MCF 10A (cell line): Measurements from ENCODE around the gene MOCOS. TPM values are rescaled to one million over a fixed set of nuclear protein-coding genes. Genes with fewer than 3 reads are reported as not detected.

Experiments used
- BruUV-seq: library from RNA; stranded (reverse); fragments of 400-500 nt; replicated peaks from 2 replicates; lab custom pipeline; 2021; lab: Mats Ljungman, UMichigan
- CTCF ChIA-PET: fragments of 300-600 bp; sonication (Branson Sonifier 250); formaldehyde crosslinking; extraction: SDS; loops from one replicate; lab custom pipeline; 2021; ENCODE audit warnings: antibody characterized with exemption, inconsistent platforms; lab: Yijun Ruan, JAX
- POLR2A ChIA-PET: fragments of 300-600, 350-650 bp; sonication (Branson Sonifier 250); formaldehyde crosslinking; extraction: SDS; loops from one replicate; lab custom pipeline; 2020; ENCODE audit warnings: antibody characterized with exemption, inconsistent platforms; lab: Yijun Ruan, JAX
- DNase-seq: peaks from one replicate; pipeline ENCODE4 v3.0.0-alpha.2; 2018; ENCODE audit not compliant: unreplicated experiment
- H3K27ac Mint-ChIP-seq: one replicate; pipeline ENCODE4 v1.8.0; 2022; ENCODE audit warnings: mild to moderate bottlenecking, low read depth, mixed read lengths; ENCODE audit not compliant: unreplicated experiment
- H3K27me3 Mint-ChIP-seq: one replicate; pipeline ENCODE4 v1.8.0; 2022; ENCODE audit warnings: mixed read lengths; ENCODE audit not compliant: insufficient read depth, unreplicated experiment
- H3K36me3 Mint-ChIP-seq: one replicate; pipeline ENCODE4 v1.8.0; 2022; ENCODE audit warnings: mild to moderate bottlenecking, moderate library complexity, mixed read lengths; ENCODE audit not compliant: insufficient read depth, unreplicated experiment
- H3K4me1 Mint-ChIP-seq: one replicate; pipeline ENCODE4 v1.8.0; 2022; ENCODE audit warnings: mixed read lengths; ENCODE audit not compliant: insufficient read depth, unreplicated experiment
- H3K4me3 Mint-ChIP-seq: one replicate; pipeline ENCODE4 v1.8.0; 2022; ENCODE audit warnings: mild to moderate bottlenecking, moderate library complexity, mixed read lengths; ENCODE audit not compliant: unreplicated experiment
- H3K9me3 Mint-ChIP-seq: one replicate; pipeline ENCODE4 v1.8.0; 2022; ENCODE audit warnings: mixed read lengths; ENCODE audit not compliant: unreplicated experiment
- CTCF ChIP-seq: fragments of 200-600 bp; IDR thresholded peaks from one replicate; pipeline ENCODE4 v1.8.0; 2022; ENCODE audit warnings: antibody characterized with exemption, mild to moderate bottlenecking; ENCODE audit not compliant: unreplicated experiment
- intact Hi-C: fragments of 100-400 bp; cut with micrococcal nuclease; formaldehyde crosslinking; loops from 2 replicates; pipeline ENCODE4 v1.14.1; 2022
- total RNA-seq: library from RNA; stranded (reverse); gene quantifications from 2 replicates; pipeline ENCODE4 v1.2.3, GENCODE V29; 2022

MOCOS gene
- total RNA-seq, 1 experiment from 2014 or later, result 81.1 TPM

GRCh38 chr18:36195427-36196122 lies 8.3 kb downstream of the MOCOS start:
- no peak overlapping the region for H3K4me3 Mint-ChIP-seq
- ChIA-PET CTCF (no interaction called here), POLR2A (interaction anchor here (0.6 to 1.3 kb wide), 3 partner anchors 8 to 66 kb away, joined by 3 to 5 read pairs (median 3); partner anchors contain the start of genes ELP2 and MOCOS)
- TF ChIP-seq CTCF, result no peak
- DNase-seq, result no peak
- H3K4me1 Mint-ChIP-seq, result peaks cover 20% of the 10 kb centered on the region
- peaks cover 77% of the 10 kb centered on the region for H3K36me3 Mint-ChIP-seq
- BruUV-seq, result no TSS peak
- H3K27ac Mint-ChIP-seq, result peak overlapping the region; percentile 42
- no peaks in the 10 kb centered on the region for H3K9me3 Mint-ChIP-seq
- no peaks in the 10 kb centered on the region for H3K27me3 Mint-ChIP-seq
- intact Hi-C loops, result no loop called here

- CTCF ChIA-PET, result interaction anchor here (1.7 kb wide), 1 partner anchor 376 kb away, joined by 4 read pairs; no protein-coding TSS in a partner anchor
- BruUV-seq, result no TSS peak
Observed at GRCh38 chr18:36196238-36196995, 9.1 kb downstream of the MOCOS start.

GRCh38 chr18:36197511-36198166 lies 10.3 kb downstream of the MOCOS start:
- Mint-ChIP-seq H3K27ac (no peak overlapping the region), H3K9me3 (no peaks in the 10 kb centered on the region), H3K36me3 (peaks cover 73% of the 10 kb centered on the region), H3K4me3 (no peak overlapping the region), H3K27me3 (no peaks in the 10 kb centered on the region), H3K4me1 (peaks cover 13% of the 10 kb centered on the region)
- CTCF ChIA-PET, result interaction anchor here (1.7 kb wide), 1 partner anchor 375 kb away, joined by 4 read pairs; no protein-coding TSS in a partner anchor
- POLR2A ChIA-PET, result interaction anchor here (0.6 to 2.7 kb wide), 4 partner anchors 9 to 117 kb away, joined by 3 to 15 read pairs (median 4); partner anchors contain the start of gene ELP2
- intact Hi-C loops, result no loop called here
- no TSS peak for BruUV-seq
- no peak for DNase-seq
- no peak for TF ChIP-seq CTCF

More at GRCh38 chr18:36196238-36196995, 9.1 kb downstream of the MOCOS start:
- intact Hi-C loops, result no loop called here
- Mint-ChIP-seq H3K27ac (no peak overlapping the region), H3K36me3 (peaks cover 75% of the 10 kb centered on the region), H3K9me3 (no peaks in the 10 kb centered on the region), H3K4me3 (no peak overlapping the region), H3K4me1 (peaks cover 13% of the 10 kb centered on the region), H3K27me3 (no peaks in the 10 kb centered on the region)
- POLR2A ChIA-PET, result interaction anchor here (0.6 to 2.7 kb wide), 5 partner anchors 8 to 119 kb away, joined by 3 to 15 read pairs (median 3); partner anchors contain the start of genes ELP2 and MOCOS
- TF ChIP-seq CTCF, result no peak
- DNase-seq, result no peak
